Keratinocyte (primary cell): ENCODE results near the gene ACACA. TPM values are rescaled to one million over a fixed set of nuclear protein-coding genes. Genes with fewer than 3 reads are reported as not detected.

Experiments used
- DNase-seq: peaks from one replicate; pipeline ENCODE4 v3.0.0-alpha.2; 2011; ENCODE audit warnings: low read depth, missing footprints, low spot score
- FAIRE-seq: peaks from 2 replicates; lab custom pipeline; 2011; peaks lifted over from hg19 to GRCh38; lab: Jason Lieb, UNC
- H2AFZ ChIP-seq: 2 replicates; pipeline ENCODE4 v1.6.0; 2012; ENCODE audit warnings: low read length, control low read depth, inconsistent platforms; ENCODE audit not compliant: control insufficient read depth
- H3K27ac ChIP-seq: 2 replicates; pipeline ENCODE4 v1.5.1; 2011; ENCODE audit warnings: low read length; ENCODE audit not compliant: control insufficient read depth, insufficient read depth
- H3K27me3 ChIP-seq: 3 replicates; pipeline ENCODE4 v1.6.0; 2011; ENCODE audit warnings: low read length; ENCODE audit not compliant: control insufficient read depth, insufficient read depth; ENCODE audit errors: extremely low read depth
- H3K36me3 ChIP-seq, 2 experiments: 2 replicates in 1 of 2; 3 replicates in 1 of 2; pipeline ENCODE4 v1.5.1; 2011; ENCODE audit warnings: low read length in 2 of 2, mild to moderate bottlenecking in 1 of 2; ENCODE audit not compliant: control insufficient read depth in 2 of 2, insufficient read depth in 2 of 2; ENCODE audit errors: extremely low read depth in 1 of 2
- H3K4me1 ChIP-seq: 3 replicates; pipeline ENCODE4 v1.5.1; 2011; ENCODE audit warnings: low read length; ENCODE audit not compliant: control insufficient read depth, insufficient read depth; ENCODE audit errors: extremely low read depth
- H3K4me2 ChIP-seq: 3 replicates; pipeline ENCODE4 v1.6.0; 2011; ENCODE audit warnings: low read depth, low read length; ENCODE audit not compliant: control insufficient read depth, insufficient read depth; ENCODE audit errors: extremely low read depth
- H3K4me3 ChIP-seq, 3 experiments: fragments of 200-600 bp in 1 of 3; sonication (generic) in 1 of 3; 2 replicates in 2 of 3; 3 replicates in 1 of 3; pipeline ENCODE4 v1.5.1; 2011 to 2016; ENCODE audit warnings: low read length in 3 of 3, mild to moderate bottlenecking in 3 of 3, control low read depth in 2 of 3, inconsistent platforms in 1 of 3, low read depth in 1 of 3, mixed read lengths in 1 of 3, mixed run types in 1 of 3, moderate library complexity in 1 of 3; ENCODE audit not compliant: control insufficient read depth in 2 of 3, insufficient read depth in 2 of 3; ENCODE audit errors: extremely low read depth in 1 of 3
- H3K79me2 ChIP-seq: 2 replicates; pipeline ENCODE4 v1.6.0; 2012; ENCODE audit warnings: low read length; ENCODE audit not compliant: control insufficient read depth, insufficient read depth
- H3K9ac ChIP-seq: 3 replicates; pipeline ENCODE4 v1.6.0; 2011; ENCODE audit warnings: low read length; ENCODE audit not compliant: control insufficient read depth, insufficient read depth; ENCODE audit errors: extremely low read depth
- H3K9me1 ChIP-seq: 3 replicates; pipeline ENCODE4 v1.6.0; 2011; ENCODE audit warnings: low read length; ENCODE audit not compliant: control insufficient read depth, insufficient read depth; ENCODE audit errors: extremely low read depth
- H3K9me3 ChIP-seq: 2 replicates; pipeline ENCODE4 v1.5.1; 2012; ENCODE audit warnings: low read depth, low read length; ENCODE audit not compliant: control insufficient read depth
- H4K20me1 ChIP-seq: 3 replicates; pipeline ENCODE4 v1.6.0; 2011; ENCODE audit warnings: low read length; ENCODE audit not compliant: control insufficient read depth, insufficient read depth; ENCODE audit errors: extremely low read depth
- EZH2 ChIP-seq: IDR thresholded peaks from one replicate; pipeline ENCODE4 v1.6.1; 2012; ENCODE audit warnings: inconsistent platforms, mild to moderate bottlenecking, low read length, moderate library complexity
- dilution Hi-C: fragments of 300-500 bp; cut with MboI; formaldehyde crosslinking; loops from one replicate; pipeline ENCODE4 v1.7.0; 2020; ENCODE audit warnings: low sequenced_read_pairs; ENCODE audit not compliant: extremely low pct_ligation_motif_present
- polyA plus RNA-seq, 5 experiments: library from polyadenylated mRNA; depleted of rRNA in 3 of 5; stranded (reverse) in 3 of 5; stranded (forward) in 1 of 5; unstranded in 1 of 5; fragments of >200 nt; gene quantifications; 1 replicate in 1 of 5; 2 replicates in 3 of 5; 3 replicates in 1 of 5; pipeline versions ENCODE4 v1.2.1 to v1.2.3, GENCODE V29; 2011 to 2012; ENCODE audit warnings: missing spikeins in 2 of 5, low read depth in 1 of 5, low replicate concordance in 1 of 5
- TF ChIP-seq, protein P1 (sequence below), 3 experiments: IDR thresholded peaks in 1 of 3; conservative IDR thresholded peaks in 1 of 3; optimal IDR thresholded peaks in 1 of 3; 2 replicates in 2 of 3; 3 replicates in 1 of 3; pipeline versions ENCODE3 to v1.5.1; 2011; ENCODE audit warnings: low read length in 3 of 3, mild to moderate bottlenecking in 3 of 3, moderate library complexity in 2 of 3, control low read depth in 1 of 3, inconsistent platforms in 1 of 3; ENCODE audit not compliant: insufficient read depth in 2 of 3; ENCODE audit errors: extremely low read depth in 1 of 3

ACACA gene
- polyA plus RNA-seq, 1 donor (not counting 4 experiments of a cell fraction or from before 2014, with no cell fraction given): 85.8 TPM

GRCh38 chr17:37067555-37068111, 339.0 kb downstream of the ACACA start:
- Histone ChIP-seq H3K9me3 (no peaks in the 10 kb centered on the region), H4K20me1 (no peaks in the 10 kb centered on the region), H3K4me2 (peak overlapping the region; percentile 56), H3K9ac (peak overlapping the region; percentile 15), H3K27ac (no peak overlapping the region), H3K79me2 (no peaks in the 10 kb centered on the region), H3K36me3 (no peaks in the 10 kb centered on the region), H3K4me3 (peak overlapping the region in 1 of 3 experiments; percentile 12), H3K27me3 (peaks cover 34% of the 10 kb centered on the region), H2AFZ (peak overlapping the region; percentile 43), H3K9me1 (no peaks in the 10 kb centered on the region), H3K4me1 (peaks cover 12% of the 10 kb centered on the region)
- DNase-seq (peak; percentile 33), FAIRE-seq (no peak)
- dilution Hi-C loops: no loop called here
- TF ChIP-seq EZH2: no peak
- TF ChIP-seq, protein P1, sequence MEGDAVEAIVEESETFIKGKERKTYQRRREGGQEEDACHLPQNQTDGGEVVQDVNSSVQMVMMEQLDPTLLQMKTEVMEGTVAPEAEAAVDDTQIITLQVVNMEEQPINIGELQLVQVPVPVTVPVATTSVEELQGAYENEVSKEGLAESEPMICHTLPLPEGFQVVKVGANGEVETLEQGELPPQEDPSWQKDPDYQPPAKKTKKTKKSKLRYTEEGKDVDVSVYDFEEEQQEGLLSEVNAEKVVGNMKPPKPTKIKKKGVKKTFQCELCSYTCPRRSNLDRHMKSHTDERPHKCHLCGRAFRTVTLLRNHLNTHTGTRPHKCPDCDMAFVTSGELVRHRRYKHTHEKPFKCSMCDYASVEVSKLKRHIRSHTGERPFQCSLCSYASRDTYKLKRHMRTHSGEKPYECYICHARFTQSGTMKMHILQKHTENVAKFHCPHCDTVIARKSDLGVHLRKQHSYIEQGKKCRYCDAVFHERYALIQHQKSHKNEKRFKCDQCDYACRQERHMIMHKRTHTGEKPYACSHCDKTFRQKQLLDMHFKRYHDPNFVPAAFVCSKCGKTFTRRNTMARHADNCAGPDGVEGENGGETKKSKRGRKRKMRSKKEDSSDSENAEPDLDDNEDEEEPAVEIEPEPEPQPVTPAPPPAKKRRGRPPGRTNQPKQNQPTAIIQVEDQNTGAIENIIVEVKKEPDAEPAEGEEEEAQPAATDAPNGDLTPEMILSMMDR (optimal IDR thresholded peaks at IDR 0.05 in 1 of 3, IDR thresholded peaks at IDR 0.05 in 1 of 3, conservative IDR thresholded peaks at IDR 0.05 in 1 of 3; ENCODE audit: extremely low read depth in 1 of 3, insufficient read depth in 2 of 3, low read length in 3 of 3): no peak

DNA sequence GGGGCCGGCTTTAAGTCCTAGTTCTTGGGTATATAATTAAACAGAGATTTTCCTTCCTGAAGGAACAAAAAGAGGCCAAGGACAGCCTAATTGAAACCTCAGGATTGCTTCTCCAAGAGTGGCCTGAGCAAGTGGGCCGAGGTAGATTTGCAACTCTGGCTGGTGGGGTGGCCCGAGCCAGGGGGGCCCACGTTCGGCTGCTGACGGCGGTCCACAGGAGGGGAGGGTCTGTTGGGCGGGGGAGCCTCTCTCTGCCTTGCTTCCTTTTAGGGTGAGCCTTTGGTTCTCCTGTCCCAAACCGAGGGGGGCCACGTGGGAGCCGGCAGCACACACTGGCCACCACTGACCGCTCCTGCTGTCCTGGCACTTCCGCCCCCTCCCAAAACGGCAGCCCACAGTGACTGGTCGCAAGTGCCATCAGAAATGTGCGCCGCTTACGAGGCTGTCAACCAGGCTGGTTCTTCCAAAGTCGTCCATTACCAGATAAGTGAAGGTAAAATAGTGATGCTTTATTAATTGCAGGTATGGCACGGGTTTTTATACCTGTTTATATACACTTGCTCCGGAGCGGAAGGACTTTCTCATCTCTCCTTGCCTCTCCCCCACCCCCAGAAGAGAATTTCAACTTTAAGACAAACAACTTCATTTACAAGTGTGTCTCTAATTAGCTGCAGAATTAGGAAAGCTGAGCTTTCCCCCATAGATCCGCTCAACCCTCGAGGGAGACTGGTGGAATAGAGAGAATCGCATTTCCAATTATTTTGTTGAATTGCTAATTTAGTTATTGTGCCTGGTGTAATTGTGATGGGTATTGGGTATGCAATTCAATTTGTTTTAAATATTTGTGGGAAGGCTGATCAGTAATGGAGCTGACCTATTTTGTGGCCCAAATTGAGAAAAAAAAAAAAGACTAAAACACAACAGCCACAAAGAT, 340.0 kb downstream of the ACACA start:
- H3K4me1 ChIP-seq: peaks cover 12% of the 10 kb centered on the region
- H3K9me3 ChIP-seq: no peaks in the 10 kb centered on the region
- TF ChIP-seq, protein P1 (optimal IDR thresholded peaks at IDR 0.05 in 1 of 3, IDR thresholded peaks at IDR 0.05 in 1 of 3, conservative IDR thresholded peaks at IDR 0.05 in 1 of 3; ENCODE audit: extremely low read depth in 1 of 3, insufficient read depth in 2 of 3, low read length in 3 of 3): no peak
- no peak for TF ChIP-seq EZH2
- peaks cover 34% of the 10 kb centered on the region for H3K27me3 ChIP-seq
- H3K4me3 ChIP-seq: no peak overlapping the region
- no peak for FAIRE-seq
- no peak overlapping the region for H2AFZ ChIP-seq
- no peak overlapping the region for H3K4me2 ChIP-seq
- no peak for DNase-seq
- no peaks in the 10 kb centered on the region for H4K20me1 ChIP-seq
- dilution Hi-C loops: no loop called here
- H3K27ac ChIP-seq: no peak overlapping the region
- no peaks in the 10 kb centered on the region for H3K9me1 ChIP-seq
- no peak overlapping the region for H3K9ac ChIP-seq
- no peaks in the 10 kb centered on the region for H3K36me3 ChIP-seq
- H3K79me2 ChIP-seq: no peaks in the 10 kb centered on the region
